ENCODE data around the gene TSPAN9.

TSPAN9 gene

DNA sequence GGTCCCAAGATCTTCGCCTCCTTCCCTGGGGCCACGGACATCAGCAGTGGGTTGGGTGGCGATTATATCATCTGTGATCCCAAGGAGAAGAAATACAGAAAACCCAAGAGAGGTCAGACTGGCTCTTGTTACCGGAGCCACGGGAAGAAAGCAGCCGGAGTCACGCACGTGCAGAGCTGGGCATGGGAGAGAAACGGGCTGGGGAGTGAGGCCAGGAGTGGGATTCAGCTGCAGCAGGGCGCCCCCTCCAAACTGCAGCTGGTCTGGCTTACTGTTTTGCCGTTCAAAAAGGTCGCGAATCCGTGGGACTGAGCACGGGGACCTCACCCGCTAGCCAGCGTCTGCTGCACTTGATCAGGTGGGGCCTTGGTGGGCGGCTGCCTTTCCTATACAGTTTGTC lies 207.2 kb downstream of the TSPAN9 start:
- no peak for DNase-seq

DNA sequence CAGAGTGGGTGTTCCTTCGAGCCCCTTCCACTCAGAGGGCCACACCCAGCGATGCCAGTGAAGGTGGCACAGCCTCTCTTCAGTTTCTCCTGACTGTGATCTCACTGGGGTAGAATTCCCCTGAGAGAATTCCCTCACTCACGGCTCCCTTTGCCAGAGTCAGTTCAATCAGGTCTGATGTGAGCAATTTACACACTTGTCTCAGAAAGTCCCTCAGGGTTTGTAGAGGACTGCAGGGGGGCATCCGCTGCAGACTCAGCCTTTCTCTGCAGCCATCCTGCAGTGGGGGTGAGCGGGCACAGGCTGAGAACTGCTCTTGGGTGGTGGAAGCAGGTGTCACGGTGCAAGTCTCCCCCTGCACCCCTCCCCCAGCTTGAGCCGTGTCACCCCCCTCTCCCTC lies 208.4 kb downstream of the TSPAN9 start:
- no peak for DNase-seq

DNA sequence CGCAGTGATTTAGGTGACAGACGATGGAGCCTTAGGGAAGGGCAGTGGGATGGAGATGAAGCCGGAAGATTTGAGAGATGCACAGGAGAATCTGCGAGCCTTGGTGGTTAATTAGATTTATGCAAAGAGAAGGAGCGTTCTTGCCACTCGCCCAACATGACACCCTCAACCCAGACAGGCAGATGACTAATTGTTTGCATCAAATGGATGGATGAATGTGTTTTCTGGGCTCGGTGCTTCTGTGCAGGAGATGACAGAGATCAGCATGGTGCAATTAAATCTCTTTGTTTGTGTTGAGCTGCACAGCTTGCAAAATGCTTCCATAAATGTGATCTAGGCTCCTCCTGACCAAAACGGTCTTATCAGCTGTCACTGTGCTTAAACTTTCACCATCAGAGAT lies 211.5 kb downstream of the TSPAN9 start:
- DNase-seq: no peak

DNA sequence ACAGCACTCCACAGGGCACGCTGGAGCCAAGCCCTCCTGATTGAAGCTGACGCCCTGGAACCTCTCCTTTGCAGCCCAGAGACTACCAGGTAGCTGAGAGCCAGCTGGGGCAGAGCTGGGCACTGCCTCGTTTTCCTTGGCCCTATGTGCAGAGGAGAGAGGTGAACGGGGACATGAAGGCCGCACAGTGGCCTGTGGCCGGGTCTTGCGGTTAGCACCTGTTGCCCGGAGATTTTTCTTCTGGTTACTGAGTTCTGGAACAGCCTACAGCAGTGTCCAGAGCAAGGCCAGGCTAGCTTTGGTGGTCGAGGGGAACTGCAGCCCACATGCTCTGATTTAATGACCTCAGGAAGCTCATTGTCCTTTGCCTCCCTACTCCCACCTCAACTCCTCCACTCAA lies 212.5 kb downstream of the TSPAN9 start:
- DNase-seq: no peak

DNA sequence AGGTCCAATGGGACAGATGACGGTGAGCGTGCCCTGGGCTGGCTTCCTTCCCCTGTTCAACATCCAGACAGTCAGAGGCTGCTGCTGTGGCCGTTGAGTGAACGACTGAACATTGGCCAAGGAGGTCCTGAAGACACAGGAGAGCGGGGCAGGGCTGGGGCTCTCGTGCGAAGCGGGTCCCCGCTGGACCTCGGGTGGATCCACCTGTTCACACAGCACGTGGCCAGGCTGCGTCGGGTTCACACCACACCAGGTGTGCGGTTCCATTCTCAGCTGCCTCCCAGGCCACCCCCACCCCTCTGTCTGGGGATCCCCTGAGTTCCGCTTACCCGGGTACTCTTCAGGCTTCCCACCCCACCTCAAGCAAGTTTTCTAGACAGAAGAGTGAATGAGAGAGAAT lies 214.8 kb downstream of the TSPAN9 start:
- no peak for DNase-seq

DNA sequence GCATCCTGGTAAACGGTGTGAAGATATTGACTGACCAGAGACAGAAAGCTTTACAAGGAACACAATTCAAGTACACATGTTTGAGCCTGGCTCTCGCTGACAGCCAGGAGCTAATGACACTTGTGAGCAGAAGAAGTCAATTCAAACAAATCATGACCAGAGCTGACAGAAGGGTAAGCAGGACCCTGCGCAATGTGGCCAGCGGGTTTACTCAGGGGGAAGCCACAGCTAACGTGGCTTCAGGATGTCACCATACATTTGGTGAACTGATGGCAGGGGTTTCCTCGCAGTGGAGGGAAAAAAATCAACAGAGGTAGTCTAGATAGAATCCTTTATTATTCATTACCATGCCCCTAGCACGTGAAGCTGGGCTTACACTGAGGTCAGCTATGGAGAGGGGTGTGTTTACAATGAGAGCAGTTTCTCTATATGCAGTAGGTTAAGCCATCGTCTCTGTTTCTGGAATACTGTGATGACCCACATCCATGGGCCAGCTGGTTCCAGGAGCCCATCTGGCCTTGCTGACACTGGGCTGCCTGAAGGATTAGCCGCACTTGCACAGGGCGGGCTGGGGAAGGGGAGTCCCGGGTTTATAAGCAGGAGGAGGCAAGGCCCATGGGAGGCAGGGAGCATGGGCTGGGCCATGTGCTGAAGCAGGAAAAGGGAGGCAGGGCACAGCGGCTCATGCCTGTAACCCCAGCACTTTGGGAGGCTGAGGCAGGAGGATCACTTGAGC lies 215.7 kb downstream of the TSPAN9 start:
- DNase-seq: no peak

DNA sequence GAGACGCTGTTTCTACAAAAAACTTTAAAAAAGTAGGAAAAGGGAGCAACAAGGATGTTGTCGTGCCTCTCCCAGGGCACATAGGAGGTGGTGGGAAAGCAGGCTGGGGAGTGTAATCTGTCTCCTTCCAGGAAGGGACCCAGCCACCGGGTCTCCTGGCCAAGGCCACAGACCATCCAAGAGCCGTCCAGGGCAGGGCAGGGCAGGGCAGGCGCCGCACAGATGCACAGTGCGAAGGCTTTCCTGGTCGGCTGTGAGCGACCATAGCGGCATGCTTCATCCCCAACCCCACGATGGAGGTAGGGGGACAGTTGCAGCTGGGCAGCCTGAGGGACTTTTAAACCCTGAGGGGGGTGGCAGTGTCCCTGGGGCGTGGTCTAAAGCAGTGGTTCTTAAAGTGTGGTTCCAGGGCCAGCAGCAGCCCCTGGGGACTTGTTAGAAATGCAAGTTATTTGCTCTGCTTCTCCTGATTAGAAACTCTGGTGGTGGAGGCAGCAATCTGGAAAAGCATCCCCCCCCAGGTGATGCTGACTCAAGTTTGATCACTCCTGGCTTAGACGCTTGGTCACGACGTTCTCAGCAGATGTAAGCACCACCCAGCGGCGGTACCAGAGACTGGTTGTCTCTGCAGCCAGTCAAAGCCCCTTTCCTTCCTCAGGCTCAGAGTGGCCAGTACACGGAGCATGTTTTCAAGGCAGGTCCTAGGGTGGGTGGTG lies 216.4 kb downstream of the TSPAN9 start:
- DNase-seq: peak; percentile 80

DNA sequence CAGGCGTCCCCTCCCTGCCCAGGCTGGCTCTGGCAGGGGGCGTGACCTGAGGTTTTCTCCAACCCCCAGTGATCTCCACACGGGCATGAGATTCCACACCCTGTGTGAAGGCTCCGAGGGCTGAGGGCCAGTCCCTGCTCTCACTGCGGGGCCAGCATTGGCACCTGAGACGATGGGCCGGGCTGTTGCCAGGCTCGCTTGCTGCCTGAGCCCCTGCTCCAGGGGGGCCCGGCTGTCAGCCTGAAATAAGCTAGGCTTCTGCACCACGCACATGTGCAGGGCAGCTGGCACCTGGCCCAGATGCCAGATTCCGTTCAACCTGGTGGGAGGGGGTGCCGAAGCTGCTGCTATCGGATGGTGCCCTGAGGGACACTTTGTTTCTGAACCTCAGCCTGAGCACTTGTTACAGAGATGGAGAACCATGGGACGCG lies 217.3 kb downstream of the TSPAN9 start:
- DNase-seq: no peak

DNA sequence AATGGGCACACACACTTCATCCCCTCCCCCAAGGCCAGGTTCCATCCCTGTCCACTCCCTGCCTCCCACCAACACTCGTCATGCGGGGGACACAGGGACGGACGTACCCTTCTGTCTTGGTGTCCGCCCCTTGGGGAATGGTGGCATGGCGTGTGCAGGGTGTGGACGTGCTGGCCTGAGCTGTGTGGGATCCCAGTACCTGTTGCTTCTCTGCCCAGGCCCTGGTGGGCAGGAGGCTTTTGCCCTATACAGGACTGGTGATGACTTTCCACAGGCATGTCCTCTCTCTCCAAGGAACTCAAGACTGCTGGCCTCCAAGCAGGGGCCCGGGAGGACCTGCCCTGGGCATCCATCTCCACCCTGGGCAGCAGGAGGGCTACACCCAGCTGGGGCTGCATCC lies 218.0 kb downstream of the TSPAN9 start:
- DNase-seq: no peak

DNA sequence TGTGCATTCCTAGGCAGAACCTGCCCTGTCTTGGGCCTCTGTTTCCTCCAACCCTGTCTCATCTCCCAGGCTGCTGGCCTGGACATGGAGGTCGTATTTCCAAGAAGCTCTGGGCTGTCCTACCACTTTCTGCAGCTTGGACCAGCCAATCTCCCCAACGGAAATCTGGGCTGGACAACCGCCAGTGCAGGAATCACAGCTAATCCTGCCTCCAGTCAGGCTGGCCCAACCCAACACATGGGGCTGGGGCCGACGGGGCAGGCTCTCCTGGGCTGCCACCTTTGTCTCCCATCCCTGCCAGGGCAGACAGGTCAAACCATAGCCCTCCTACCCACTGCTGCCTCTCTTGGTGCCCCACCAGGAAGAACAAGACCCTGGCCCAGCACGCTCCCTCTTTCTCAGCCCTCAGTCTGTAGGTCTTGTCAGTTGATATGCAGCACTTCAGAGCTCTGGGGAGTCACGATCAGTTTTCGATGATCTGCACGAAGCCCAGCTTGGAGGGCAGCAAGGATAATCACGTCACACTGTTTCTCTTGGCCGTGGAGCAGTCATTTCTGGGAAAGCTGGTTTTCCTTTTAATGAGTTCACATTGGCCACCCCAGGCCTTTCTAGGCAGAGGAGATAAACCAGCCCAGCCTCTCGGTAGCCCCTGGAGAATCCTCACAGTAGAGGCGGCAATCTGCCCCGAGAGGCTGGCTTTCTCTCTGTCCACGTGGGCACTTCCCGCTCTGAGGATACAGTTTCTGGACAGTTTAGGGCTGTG lies 218.6 kb downstream of the TSPAN9 start:
- DNase-seq: no peak

DNA sequence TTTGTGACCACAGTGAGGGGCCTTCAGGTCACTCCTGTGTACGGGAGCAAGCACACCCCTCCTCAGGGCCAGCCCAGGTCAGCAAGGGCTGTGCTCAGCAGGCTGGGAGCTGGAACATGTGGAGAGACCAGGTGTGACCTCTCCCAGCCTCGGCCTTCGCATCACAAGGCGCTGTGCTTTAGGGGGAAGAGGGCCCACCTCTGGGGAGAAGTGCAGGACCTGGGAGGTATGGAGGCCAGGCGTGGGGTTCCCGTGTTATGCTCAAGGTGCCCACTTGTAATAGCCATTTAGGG lies 219.2 kb downstream of the TSPAN9 start:
- no peak for DNase-seq

DNA sequence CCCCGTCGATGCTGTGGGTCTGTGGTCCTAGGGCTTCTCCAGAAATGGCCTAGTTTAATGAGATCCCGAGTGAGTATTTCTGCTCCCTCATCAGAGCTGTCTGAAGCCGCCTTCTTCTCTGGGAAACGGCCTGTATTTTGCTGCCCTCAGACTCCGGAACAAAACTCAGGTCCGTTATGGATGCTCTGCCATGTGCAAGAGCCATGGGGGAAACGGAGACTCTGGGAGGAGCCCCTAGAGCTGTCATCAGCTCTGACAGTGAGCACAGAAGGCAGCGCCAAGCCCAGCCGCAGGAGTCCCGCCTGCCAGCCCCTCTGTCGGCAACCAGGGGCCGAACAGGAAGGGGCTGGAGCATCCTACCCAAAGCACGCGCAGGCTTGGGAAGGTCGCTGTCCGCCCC lies 221.4 kb downstream of the TSPAN9 start:
- DNase-seq: no peak

DNA sequence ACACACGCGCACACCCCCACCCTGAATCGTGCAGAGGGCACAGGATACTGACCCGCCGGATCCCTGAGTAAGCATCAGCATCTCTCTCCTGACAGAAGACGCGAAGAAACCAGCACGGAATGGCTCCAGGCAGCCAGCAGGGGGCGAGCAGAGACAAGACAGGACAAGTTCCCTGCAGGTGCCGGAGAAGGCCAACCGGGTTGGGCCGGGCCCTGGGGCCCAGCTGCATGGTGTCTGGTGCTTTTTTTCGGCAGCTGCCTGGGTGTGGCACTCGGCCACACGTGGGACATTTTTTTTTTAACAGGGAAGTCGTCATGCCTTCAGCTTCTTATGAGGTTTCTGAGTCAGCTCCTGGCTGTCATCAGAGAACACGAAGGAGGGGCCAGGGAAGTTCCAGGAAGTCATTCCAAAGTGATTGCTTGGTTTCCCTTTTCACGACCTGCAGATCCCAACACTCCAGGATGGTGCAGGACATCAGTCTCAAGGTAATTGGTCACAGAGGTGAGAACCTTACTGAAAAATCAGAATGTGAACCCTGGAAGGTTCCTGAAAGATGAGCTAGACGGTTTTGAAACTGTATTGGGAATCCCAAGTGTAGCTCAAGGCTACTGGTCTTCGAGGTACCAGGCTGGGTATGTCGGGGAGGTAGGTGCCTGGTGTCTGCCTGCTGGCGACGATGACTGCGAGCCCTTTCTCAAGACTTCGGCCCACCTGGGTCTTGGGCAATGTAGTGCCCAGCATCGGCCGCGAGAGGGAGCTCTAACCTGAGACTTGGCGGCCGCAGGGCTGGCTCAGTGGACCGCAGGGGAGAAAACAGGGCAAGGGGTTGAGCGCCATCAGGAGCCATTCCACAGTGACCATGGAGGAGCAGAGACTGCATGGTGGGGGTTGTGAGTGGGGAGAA lies 223.0 kb downstream of the TSPAN9 start:
- DNase-seq: peak; percentile 95

DNA sequence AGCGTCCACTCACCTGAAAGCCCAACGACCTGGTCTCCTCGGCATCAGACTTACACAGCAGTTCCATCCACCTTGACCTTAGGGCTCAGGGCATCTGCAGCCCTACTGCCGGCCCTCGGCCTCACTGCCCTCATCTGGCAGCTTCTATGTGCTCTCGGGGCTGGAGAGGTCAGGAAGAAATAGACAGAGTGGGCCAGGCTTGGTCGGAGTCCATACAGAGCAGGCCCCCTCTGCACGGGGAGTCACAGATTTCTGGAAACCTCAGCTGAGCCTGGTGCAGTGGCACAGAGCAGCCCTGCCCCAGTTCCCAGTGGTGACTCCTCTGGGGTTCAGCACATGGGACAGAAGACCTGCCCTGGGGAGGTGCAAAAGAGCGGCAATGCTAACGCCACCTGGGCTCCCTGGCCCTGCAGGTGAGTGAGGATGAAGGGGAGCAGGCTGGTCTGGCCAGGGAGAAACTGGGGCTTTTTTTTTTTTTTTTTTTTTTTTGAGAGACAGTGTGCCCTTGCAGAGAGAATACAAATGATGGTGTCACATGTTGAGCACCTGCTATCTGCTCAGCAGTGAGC lies 223.7 kb downstream of the TSPAN9 start:
- DNase-seq: no peak

DNA sequence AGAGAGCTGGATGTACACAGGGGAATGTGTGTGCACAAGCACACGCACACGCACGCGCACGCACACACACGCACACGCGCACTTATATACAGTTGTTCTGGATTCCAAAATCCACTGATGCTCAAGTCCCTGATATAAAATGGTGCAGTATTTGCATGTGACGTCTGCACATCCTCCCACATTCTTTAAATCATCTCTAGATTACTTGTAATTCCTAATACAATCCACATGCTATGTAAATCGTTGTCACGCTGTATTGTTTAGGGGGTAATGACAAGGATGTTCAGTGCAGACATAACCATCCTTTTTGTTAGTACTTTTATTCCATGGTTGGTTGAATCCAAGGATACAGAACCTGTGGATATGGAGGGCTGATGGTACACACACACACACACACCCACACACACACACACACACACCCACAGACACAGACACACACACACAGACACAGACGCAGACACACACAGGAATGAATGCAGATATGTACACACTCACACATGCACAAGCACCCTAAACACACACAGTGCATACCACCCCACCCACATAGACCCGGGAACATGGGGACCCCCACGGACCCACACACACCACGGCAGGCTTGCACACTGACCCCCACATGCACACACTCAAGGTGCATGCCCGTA lies 225.3 kb downstream of the TSPAN9 start:
- no peak for DNase-seq

DNA sequence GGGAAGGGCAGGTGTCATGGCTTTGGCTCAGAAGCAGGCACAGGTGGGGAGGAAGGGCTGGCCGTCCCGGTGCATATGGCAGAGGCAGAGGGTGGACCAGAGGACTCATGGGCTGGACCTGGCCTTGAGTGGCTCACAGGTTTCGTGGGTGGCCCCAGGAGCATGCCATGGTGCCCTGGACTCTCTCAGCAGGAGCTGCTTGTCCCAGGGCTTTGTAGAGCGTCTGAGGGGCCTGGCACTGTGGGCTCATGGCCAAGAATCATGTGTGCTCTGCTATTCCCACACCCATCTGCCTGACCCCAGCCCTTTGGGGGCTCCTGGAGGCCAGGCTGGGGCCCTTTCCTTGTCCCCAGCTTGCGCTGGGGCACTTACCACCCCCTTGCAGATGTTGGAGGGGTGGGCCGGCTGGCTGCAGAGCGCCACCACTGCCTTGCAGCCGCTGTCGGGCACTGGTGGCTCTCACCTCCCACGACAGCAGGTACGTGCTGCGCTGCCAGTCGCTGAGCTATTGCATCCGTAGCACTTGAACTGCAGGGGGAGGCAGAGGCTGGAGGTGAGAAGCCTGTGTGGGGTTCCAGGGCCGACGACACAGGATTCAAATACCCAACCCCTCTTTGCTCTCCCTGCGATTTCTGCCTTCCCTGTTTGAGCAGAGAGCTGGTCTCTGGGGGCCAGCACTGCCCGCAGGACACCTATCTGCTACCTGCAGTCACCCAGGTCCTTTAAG lies 226.4 kb downstream of the TSPAN9 start:
- no peak for DNase-seq

DNA sequence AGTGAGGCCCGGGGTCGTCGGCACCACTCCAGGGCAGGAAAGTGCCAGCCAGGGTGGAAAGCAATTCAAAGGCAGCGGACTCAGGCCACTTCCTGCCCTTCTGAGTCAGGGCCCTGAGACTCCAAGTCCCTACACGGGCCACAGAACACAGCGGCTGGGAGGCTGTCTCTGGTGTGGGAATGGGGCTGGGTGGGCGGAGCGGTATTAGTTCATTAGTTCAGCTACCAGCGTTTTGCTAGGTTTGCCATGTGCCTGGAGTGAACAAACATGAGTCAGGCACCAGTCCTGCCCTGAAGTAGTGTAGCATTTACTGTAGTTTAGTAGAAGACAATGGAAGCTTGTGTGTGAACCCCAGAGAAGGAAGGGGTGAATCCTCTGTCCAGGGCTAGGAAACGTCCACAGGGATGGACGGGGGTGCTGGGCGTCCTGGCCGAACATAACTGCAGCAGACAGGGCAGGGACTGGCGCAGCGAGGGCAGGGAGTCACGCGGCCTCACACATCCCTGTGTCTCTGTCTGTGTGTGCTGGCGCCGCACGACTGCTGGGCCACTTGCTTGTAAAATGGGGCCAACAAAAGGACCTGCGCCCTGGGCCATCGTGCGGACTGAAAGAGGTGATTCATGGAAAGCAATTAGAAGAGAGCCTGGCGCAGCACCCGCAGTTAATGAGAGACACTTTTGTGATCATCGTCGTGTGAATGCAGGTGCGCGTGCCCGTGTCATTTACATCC lies 227.4 kb downstream of the TSPAN9 start:
- peak; percentile 68 for DNase-seq

DNA sequence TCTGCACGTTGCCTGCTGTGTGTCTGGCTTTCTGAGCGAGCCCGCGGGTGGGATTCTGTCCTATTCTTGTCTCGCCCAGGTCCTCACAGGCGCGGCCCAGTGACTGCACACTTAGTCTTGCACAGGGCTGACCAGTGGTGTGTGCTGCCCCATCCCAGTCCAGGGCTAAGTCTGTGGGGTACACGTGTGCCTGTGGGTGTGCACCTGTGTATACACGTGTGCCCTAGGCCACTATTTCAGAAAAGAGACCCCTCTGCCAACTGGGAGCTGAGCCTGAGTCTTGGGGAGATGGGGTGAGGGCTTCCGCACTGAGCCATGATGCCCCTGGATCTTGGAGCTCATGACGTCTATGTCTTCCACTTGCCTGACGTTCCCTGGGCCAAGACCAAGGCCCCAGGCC lies 228.3 kb downstream of the TSPAN9 start:
- DNase-seq: no peak

DNA sequence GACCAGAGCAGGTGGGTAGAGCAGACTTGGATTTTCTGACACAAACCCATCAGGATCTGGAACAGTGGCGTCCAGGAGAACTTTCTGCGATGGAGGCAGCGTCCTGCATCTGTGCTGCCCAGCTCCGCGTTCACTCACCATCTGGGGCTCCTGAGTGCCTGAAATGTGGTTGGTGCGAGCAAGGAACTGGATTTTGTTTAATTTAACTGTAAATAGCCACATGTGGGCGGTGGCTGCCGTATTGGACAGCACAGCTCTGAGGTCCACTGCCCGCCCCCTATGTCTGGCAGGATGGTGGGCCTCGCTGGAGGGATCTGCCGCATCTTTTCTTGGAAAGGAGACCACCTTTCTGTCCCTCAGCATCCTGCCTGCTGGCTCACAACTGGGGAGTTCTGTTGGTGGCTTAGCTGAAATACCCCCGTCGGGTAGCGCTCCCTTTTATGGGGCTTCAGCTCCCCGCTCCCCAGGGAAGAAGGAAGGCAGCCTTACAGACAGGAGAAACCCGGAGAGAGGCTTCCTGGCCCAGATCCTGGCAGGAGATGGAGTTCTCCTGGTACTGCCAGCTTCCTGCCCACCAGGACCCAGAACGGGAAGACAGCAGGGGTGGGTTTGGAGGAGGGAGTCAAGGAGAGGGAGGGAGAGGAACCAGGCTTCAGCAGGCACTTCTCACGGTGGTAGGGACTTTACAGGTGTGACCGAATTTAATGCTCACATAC lies 228.9 kb downstream of the TSPAN9 start:
- no peak for DNase-seq

DNA sequence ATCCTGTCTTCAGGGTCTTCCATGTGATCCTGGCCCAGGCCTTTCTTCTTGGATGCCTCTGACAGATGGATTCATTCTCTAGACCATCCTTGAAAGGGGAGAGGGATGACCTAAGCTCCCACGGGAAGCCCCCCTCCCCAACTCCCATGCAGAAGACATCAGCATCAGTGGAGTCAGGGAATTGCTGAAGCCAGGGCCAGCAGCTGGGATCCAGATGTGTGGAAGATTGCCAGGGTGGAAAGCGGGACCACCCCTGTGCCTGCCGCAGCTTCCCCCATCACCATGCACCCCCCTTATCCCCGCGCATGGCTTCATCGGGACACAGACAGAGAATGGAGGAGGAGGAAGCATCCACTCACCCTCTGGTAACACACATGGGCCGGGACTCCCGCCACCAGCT lies 230.2 kb downstream of the TSPAN9 start:
- no peak for DNase-seq
